Superior temporal gyrus (tissue), 1 donor: ENCODE results near the gene FXYD6.

Source experiments
- DNase-seq: peaks from one replicate; pipeline ENCODE4 v3.0.0-alpha.2; 2016; ENCODE audit errors: extremely low spot score

Gene FXYD6

GRCh38 chr11:117887431-117888138 lies 11.1 kb upstream of the FXYD6 start:
- DNase-seq: no peak

GRCh38 chr11:117885777-117886176 lies 9.3 kb upstream of the FXYD6 start:
- DNase-seq: no peak

- no peak for DNase-seq
These were observed 8.5 kb upstream of the FXYD6 start for GRCh38 chr11:117884994-117885393.

GRCh38 chr11:117883063-117883462 lies 6.6 kb upstream of the FXYD6 start:
- no peak for DNase-seq

GRCh38 chr11:117882311-117882905 lies 6.0 kb upstream of the FXYD6 start:
- DNase-seq: peak; percentile 43

- no peak for DNase-seq
These were observed 4.8 kb upstream of the FXYD6 start for GRCh38 chr11:117881217-117881616.

- DNase-seq: no peak
These were observed 3.3 kb upstream of the FXYD6 start for GRCh38 chr11:117879516-117880480.

- no peak for DNase-seq
These were observed 2.5 kb upstream of the FXYD6 start for GRCh38 chr11:117878939-117879475.

- DNase-seq: no peak
These were observed 2.0 kb upstream of the FXYD6 start for GRCh38 chr11:117878314-117878938.

- DNase-seq: no peak
These were observed 794 bp upstream of the FXYD6 start for GRCh38 chr11:117877120-117877784.

- DNase-seq: no peak
These were observed 458 bp downstream of the FXYD6 start for GRCh38 chr11:117876059-117876340.

GRCh38 chr11:117875382-117876058 lies 938 bp downstream of the FXYD6 start:
- peak; percentile 58 for DNase-seq

GRCh38 chr11:117874910-117875381 lies 1.5 kb downstream of the FXYD6 start:
- no peak for DNase-seq

- no peak for DNase-seq
These were observed 2.1 kb downstream of the FXYD6 start for GRCh38 chr11:117874253-117874909.

- DNase-seq: no peak
These were observed 2.7 kb downstream of the FXYD6 start for GRCh38 chr11:117873828-117874125.

GRCh38 chr11:117872975-117873827 lies 3.3 kb downstream of the FXYD6 start:
- no peak for DNase-seq

GRCh38 chr11:117872420-117872961 lies 4.0 kb downstream of the FXYD6 start:
- DNase-seq: no peak

- DNase-seq: no peak
These were observed 4.7 kb downstream of the FXYD6 start for GRCh38 chr11:117871784-117872183.

GRCh38 chr11:117871160-117871559 lies 5.3 kb downstream of the FXYD6 start:
- DNase-seq: no peak
